NCI-H748 treated with DMSO at 0.1 percent for 48 hours (cell line): Measurements from ENCODE around the gene CD300LG.
"Not testable (repeated sequence)": the region's sequence is repeated elsewhere in the genome, so short reads cannot be mapped to it uniquely, and the experiment has no call there.

Experiments
- DNase-seq: peaks from one replicate; lab custom pipeline; 2025; lab: John Stamatoyannopoulos, UW

The CD300LG gene, protein sequence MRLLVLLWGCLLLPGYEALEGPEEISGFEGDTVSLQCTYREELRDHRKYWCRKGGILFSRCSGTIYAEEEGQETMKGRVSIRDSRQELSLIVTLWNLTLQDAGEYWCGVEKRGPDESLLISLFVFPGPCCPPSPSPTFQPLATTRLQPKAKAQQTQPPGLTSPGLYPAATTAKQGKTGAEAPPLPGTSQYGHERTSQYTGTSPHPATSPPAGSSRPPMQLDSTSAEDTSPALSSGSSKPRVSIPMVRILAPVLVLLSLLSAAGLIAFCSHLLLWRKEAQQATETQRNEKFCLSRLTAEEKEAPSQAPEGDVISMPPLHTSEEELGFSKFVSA

DNA sequence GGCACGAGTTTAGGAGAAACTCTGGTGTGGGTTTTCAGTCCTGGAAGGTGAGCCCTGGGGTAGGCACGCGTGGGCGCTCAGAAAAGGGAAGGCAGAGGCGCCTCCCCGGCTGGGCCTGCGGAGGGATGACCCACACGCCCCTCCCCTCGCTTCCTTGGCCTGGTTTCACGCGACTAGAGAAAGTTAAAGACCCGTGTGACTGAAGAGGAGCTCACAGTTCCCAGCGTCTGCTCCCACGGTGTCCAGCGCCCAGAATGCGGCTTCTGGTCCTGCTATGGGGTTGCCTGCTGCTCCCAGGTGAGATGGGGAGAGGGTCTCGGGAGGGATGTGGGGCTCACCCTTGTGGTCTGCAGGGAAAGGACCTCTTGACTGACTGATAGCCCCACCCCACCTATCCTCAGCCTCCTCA lies at the start of gene CD300LG:
Gene CD300LG, plus strand, starts transcription at position 214 of the 409 bp plus-strand sequence. Its CDS starts 41 bp downstream, at position 255.
- no peak for DNase-seq

DNA sequence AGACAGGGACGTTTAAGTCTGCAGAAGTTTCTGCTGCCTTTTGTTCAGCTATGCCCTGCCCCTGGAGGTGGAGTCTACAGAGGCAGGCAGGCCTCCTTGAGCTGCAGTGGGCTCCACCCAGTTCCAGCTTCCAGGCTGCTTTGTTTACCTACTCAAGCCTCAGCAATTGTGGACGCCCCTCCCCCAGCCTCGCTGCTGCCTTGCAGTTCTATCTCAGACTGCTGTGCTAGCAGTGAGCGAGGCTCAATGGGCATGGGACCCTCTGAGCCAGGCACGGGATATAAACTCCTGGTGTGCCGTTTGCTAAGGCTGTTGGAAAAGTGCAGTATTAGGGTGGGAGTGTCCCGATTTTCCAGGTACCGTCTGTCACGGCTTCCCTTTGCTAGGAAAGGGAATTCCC lies 49.0 kb upstream of the CD300LG start:
- not testable (repeated sequence) for DNase-seq

DNA sequence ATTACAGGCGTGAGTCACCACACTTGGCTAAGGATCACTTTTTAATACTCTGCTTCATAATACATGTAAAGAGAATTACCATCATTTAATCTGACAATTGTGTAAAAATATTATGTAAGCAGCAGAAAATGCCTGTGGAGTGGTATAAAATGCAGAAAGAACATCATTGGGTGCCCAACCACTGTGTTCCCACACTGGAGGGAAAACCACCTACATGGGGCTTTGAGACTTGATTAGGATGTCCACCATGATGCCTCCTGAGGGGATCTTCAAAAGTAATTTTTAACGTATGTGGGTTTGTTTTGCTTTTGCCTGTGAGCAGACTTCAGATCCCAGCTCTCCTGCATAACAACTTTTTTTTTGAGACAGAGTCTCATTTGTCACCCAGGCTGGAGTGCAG lies 47.9 kb upstream of the CD300LG start:
- DNase-seq = no peak

DNA sequence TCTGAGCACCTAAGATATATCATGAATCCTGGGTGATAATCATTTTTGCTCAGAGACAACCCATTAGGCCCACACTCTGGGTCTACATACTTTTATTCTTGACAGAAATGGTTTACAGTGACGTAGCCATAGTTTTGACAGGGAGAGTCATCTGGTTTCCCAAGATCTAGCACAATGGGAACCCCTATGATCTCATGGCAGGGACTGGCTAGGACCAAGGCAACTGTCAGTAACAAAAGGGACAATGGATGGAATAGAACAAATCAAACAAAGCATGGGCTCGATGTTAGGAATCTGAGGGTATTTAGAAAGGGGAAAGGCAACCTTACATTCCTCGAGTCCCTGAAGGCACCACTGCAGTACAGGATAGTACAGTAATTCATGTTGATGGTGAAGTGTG lies 46.2 kb upstream of the CD300LG start:
- DNase-seq = no peak

DNA sequence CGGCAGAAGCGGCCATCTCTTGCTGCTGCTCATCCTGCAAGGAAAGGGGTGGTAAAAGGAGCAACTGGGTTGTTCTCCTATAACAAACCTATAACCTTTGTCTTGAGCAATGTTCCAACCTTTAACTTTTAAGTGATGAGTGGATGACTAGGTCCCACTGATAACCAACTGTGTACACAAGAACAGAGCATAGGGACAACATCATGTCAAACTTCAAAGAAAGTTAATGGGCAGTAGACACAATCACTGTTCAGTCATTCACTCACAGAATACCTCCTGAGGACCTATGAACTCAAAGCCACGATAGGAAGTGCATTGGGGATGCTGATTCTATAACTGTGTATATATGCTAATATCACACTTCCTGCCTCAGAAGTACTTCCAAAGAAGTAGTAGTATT lies 45.1 kb upstream of the CD300LG start:
- DNase-seq = no peak

DNA sequence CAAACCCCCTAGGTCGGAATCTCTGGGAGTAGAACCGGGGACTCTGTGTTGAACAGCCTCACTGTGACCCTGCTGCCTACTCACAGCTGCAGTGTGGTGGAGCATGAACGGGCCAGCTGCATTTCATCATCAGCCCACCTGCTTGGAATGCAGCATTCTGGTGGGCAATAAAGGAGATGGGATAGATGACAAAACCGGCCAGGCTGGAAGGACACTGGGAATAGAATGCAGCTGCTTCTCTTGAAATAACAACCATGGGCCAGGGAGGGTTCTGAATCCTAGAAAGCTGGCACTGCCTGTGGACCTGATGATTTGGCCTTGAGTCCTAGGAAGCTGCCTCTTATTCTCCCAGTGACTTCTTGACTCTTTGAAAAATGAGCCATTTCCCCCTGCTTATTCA lies 43.2 kb upstream of the CD300LG start:
- no peak for DNase-seq

DNA sequence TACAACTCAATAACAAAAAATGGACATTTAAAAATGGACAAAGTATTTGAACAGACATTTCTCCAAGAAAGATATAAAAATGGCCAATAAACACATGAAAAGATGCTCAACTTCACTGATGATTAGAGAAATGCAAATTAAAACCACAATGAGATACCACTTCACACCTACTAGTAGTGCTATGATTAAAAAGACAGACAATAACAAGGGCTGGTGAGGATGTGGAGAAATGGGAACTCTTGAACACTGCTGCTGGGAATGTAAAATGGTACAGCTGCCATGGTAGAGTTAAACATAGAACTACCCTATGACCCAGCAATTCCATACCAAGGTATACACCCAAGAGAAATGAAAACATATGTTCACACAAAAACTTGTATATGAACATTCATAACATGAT lies 41.9 kb upstream of the CD300LG start:
- DNase-seq = no peak

DNA sequence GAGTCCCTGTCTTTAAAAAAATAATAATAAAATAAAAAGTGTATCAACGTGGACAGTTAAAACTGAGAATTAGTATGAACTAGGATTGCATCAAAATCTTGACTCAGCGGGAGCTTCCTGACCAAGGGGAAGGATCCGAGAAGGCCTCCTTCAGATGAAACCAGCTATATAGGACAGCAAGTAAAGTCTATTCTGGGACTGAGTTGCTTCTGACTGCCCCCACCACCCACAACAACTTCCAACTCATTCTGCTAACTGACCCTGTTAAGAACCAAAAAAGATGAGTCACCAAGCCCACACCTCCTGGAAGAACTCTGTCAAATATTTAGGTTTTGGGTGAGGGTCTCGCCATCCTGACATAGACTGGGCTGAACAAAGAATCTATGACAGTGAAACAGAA lies 38.9 kb upstream of the CD300LG start:
- no peak for DNase-seq

DNA sequence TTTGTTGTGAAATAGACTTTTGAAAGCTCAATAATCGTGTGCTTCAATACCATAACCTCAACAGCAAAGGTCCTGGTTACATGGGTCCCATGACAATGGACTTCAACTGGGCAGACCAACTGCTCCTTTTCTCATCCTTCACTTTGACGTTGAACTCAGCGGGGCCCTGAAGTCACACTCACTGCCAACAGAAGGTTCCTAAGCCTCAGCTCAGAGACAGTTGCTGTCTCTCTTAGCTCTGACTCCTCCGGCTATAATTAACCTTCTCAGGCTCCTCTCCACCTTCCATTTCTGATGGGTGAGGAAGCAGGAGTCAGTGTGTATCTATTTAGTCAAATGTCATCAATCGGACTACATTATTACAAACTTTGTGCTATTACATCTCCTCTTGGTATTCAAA lies 37.9 kb upstream of the CD300LG start:
- DNase-seq = no peak

DNA sequence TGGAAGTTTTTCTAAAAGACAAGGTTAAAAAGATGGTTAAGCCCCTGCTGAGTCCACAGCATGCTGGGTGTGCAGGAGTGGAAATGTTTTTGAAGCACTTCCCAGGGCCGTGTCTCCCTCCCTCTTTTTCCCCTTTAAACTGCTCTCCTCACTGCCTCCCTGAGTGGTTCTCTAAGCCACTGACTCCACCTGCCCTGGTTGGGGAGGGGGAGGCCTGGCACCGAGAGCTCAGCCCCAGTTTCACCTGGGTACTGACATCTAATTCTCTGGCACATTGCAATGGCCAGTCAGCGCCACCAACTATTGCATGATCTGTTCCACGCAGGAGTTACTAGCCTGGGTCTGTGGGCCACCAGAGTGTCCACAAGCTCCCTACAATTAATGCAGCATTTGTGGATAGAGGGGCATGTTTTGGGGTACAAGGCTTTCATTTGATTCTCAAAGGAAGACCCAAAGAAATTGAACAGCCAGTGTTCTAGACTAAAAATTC lies 36.7 kb upstream of the CD300LG start:
- no peak for DNase-seq

DNA sequence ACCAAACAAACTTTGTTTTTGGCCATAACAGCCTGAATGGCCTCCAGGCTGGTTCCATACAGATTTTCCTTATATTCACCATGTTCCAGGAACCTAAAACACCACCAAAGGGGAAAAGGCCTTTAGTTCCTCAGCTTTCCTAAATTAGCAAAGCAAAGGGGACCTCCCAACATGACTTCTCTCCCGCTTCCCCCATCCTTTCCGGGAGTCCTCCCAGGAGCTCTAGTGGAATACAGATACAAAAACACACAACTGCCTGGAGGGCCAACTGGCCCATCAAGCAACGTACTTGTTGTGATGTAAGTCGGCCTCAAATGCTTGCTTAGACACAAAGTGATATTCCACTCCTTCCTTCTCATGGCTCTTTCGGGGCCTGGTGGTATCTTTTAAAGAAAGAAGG lies 36.2 kb upstream of the CD300LG start:
- no peak for DNase-seq

DNA sequence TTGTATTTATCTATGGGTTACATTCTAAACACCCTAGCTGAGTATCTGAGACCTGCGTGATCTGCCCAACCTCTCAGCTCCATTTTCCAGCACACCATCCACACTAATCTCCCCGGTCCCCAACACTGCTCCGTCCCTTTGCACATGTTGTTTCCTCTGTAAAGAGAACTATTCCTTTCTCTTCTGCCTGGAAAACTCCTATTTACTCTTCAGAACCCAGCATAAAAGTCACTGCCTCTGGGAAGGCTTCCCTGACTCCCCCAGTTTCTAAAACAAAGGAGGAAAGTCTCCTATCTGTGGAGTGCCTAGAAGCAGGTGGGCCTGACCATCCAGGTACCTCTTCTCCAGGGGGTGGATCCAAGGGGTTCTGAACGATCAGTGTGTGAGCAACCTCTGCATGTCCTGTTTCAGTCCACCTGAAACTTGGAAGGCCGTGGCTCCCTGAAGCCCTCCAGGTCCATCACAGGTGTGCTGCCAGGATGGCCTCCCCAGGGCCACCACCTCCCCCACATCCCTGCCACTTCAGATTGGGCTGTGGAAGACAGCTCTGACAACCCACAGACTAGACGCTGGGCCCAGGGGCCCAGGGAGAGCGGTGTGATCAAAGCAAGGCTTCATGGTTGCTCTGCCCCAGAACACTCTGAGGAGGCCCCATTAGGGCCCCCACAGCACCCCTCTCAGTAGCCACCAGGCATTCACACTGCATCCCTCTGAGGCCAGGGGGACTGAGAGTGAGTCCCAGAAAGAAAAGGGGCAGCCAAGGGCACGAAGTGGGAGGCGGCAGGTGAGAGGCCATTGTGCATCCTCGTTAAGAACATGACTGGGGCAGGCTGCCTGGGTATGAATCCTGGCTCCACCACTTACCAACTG lies 34.3 kb upstream of the CD300LG start:
- no peak for DNase-seq

DNA sequence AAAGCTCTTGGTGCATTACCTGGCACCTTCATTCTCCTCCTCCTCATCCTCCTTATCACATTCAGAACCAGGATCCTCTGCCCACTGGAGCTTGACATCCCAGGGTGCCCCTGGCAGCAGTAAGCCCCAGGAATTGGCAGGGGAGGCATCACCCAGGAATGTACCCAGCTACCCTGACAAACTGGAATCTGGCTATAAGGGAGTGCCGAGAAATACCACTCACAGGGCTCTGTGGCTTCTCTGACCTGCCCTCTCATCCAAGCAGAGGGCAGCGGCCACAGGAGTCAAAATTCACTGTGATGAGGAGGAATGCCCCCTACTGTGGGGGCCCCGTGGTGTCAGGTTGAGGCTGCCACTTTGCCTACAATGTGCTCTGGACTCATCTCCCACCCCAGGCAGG lies 33.6 kb upstream of the CD300LG start:
- no peak for DNase-seq

DNA sequence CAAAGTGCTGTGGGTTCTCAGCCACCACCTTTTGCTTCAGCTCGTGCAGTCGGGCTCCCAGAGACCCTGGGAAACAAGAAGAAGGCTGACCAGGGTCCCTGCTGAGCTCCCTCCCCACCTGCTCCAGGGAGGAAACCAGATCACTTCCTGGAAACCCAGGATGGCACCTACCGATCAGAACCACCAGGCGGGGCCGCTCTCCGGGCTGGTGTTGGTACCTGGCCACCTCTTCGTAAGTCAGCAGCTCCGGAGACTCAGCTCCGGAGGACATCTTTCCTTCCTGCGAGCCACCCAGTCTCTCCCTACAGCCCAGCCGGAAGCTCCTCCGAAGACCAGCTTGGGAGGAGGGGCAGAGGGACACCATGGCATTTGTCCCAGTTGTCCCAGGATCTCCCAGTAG lies 33.0 kb upstream of the CD300LG start:
- DNase-seq = no peak

DNA sequence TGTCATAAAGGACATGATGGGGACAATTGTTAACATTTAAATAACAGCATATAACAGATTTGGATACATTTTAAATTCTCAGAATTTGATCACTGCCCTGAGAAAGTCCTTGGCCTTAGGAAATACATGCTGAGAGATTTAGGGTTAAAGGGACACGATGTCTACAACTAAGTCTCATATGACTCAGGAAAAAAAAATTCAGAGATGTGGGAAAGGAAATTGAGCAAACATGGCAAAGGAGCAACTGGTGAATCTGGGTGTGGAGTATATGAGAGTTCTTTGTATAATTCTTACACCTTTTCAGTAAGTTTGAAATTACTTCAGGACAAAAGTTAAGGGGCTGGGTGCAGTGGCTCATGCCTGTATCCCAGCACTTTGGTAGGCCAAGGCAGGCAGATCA lies 32.3 kb upstream of the CD300LG start:
- no peak for DNase-seq

DNA sequence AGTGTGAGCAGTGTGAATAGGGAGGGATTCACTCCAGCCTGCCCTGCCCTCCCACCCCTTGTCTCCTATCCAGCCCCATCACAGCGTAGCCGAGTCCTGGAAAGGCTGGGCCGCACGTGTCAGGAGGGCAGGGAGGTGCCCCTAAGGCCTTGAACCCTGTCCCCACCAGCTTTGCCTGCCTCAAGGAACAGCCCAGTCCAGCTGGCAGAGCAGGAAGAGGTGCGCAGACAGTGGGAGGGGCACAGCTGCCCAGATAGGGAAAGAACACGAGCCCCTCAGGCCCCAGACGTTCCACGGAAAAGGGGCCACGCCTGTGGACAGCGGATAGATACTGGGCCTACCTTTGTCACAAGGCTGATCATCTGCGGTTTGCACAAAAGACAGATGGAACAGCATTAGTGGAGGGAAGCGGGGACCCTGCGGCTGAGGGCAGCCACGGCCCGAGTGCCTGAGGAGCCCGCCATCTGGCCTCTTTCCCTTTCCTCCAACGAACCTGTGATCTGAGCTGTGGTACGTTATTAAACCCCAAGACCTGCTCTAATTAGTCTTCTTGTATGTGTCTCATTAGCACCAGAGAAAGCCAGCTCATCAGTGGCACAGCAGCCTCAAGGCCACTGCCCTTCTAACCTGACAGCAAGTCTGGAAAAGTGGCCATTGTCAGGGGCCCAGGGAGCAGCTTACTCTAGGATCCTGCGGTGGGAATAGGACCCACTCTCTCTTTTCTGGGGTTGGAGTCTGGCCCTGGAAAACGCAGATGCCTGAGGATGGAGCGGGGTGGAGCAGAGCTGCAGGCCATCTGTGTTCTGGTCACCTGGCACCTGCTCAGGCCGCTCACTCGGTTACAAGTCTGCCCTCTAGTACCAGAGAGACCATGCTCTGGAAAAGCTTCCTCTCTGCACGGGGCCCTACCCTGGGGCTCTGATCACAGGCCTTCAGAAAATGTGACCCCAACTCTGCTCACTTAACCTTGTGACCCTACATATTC lies 30.3 kb upstream of the CD300LG start:
- DNase-seq = no peak

DNA sequence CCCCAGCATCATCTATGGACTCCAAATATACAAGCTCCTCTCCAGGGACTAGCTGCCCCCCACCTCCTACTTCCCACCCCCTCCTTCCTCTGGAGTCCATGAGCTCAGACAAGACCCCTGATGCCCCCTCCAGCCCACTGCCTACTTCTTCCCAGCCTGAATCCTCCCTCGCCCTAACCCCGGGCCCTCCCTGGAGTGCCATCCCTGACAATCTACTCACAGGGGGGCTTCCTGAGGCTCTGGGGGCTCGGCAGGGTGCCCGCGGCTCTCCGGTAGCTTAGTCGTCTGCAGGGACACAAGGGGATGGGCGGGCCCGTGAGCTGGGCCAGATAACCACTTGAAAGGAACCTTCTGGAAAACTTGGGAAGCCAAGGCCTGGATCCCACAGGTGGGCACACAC lies 29.1 kb upstream of the CD300LG start:
- DNase-seq = no peak

DNA sequence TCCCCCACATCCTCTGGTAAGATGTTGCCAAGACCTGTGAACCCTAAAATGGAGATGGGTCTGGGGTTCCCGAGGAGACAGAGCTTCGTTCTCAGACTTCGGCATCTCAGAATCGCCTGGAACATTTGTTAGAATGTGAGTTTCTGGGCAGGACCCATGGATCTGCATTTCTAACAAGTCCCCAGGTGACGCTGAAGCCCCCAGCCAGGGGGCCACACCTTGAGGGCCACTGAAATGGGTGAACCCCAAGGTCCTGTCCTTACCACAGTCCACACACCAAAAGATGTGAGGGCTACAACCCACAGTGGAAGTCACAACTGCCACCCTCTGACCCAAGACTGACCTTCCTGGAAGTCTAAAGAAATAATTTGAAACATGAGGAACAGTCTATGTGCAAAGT lies 28.0 kb upstream of the CD300LG start:
- DNase-seq = no peak

DNA sequence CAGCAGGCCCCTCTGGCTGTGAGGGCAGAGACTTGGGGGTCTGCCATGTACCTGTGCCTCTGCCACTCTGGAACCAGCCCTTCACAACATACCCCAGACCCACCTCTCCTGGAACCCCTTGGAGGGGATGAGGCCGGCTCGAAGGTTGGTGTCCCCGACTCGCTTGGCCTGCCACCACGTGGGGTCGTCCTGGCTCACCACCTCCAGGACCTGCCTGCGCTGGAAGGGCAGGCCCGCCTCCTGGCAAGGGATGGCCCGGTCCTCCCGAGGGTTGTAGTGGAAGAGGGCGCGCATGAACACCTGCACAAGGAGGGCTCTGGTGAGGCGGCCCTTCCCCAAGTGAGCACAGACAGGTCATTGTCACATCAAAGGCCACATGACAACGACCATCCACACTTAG lies 26.2 kb upstream of the CD300LG start:
- no peak for DNase-seq

DNA sequence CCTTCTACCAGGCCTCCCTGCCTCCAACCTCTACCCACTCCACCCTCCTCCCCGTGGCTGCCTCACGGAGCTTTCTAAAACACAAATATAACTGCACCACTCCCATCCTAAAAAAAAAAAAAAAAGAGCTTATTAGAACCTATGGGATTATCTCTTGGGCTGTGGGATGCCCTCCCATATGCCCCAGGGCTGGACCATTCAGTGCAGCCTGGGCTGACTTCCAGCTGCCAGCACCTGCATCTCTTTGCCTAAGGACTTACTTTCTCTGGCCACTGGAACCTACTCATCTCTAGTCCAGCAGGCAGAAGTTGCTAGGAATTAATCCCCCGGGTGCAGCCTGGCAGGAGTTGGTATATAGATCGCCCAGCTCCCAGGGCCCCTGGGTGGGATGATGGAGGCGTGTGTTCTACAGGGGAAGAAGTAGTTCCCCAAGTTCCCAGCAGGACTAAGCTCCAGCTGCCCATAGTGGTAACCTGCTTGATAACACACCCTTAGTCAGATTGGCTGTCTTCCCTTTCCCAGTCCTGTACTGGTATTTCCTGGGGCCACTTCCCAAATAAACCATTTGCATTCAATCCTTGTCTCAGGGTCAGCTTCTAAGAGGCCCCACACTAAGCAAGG lies 24.3 kb upstream of the CD300LG start:
- DNase-seq = no peak

DNA sequence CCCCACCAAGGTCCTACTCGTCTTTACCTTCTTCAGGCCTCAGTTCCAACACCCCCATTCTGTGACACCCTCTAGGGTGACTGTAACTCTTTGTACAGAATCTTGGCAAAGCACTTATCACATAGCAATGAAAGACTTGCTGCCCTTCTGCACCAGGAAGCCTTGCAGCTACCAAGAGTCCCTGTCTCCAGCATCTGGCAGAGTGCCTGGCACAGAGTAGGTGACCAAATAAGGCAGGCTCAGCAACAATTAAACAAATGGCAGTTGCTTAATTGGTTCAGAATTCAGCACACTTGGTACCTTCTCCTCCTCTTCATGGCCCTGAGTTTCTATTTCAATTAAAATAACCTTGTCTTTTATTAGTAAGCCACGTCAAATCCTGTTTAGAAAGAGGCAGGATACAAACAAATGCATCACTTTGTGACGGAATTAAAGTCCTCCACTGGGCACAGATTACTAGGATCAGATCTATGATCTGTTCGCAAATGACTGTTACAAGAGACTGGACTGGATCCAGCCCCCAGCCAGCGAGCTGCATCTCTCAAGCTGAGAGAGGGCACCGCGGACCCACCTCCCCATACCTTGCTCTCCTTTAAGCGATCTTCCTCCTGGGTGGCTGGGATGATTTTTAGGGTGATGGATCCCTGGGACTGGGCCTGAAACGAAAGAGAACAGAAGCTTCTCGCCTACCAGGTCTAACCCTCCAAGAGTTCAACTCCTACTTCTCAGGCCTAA lies 23.5 kb upstream of the CD300LG start:
- DNase-seq = no peak
